WERI-Rb-1 (cell line): ENCODE data around the gene STRADA.

Experiments
- DNase-seq: peaks from one replicate; pipeline ENCODE4 v3.0.0-alpha.2; 2020
- H3K27ac ChIP-seq: fragments of 250-450 bp; sonication (Bioruptor Pico); 2 replicates; pipeline ENCODE4 v1.5.1; 2020; ENCODE audit warnings: mild to moderate bottlenecking, moderate library complexity
- H3K27me3 ChIP-seq: fragments of 250-450 bp; sonication (Bioruptor Pico); 2 replicates; pipeline ENCODE4 v1.5.1; 2021; ENCODE audit warnings: mild to moderate bottlenecking, low read depth, moderate library complexity; ENCODE audit not compliant: insufficient read depth, severe bottlenecking
- H3K36me3 ChIP-seq: fragments of 250-450 bp; sonication (Bioruptor Pico); 2 replicates; pipeline ENCODE4 v1.5.1; 2020; ENCODE audit warnings: mild to moderate bottlenecking, moderate library complexity
- H3K4me3 ChIP-seq: 2 replicates; pipeline ENCODE4 v1.5.1; 2011; ENCODE audit warnings: low read depth, mild to moderate bottlenecking, control low read depth, low read length
- H3K9me3 ChIP-seq: fragments of 250-450 bp; sonication (Bioruptor Pico); 2 replicates; pipeline ENCODE4 v1.5.1; 2021; ENCODE audit warnings: mild to moderate bottlenecking, moderate library complexity; ENCODE audit not compliant: severe bottlenecking
- CTCF ChIP-seq: IDR thresholded peaks from 2 replicates; pipeline ENCODE4 v1.5.1; 2011; ENCODE audit warnings: low read depth, mild to moderate bottlenecking, control low read depth, inconsistent platforms, low read length

STRADA gene

GRCh38 chr17:63783522-63783921 lies 41.9 kb upstream of the STRADA start:
- DNase-seq = no peak
- no peaks in the 10 kb centered on the region for H3K9me3 ChIP-seq
- no peak overlapping the region for H3K4me3 ChIP-seq
- H3K36me3 ChIP-seq = peaks cover 95% of the 10 kb centered on the region
- TF ChIP-seq CTCF = no peak
- no peaks in the 10 kb centered on the region for H3K27me3 ChIP-seq
- no peak overlapping the region for H3K27ac ChIP-seq

- no peak for TF ChIP-seq CTCF
- DNase-seq = no peak
- Histone ChIP-seq H3K27ac (no peak overlapping the region), H3K27me3 (no peaks in the 10 kb centered on the region), H3K9me3 (no peaks in the 10 kb centered on the region), H3K4me3 (no peak overlapping the region), H3K36me3 (peaks cover 95% of the 10 kb centered on the region)
Observed at GRCh38 chr17:63780928-63781327, 39.3 kb upstream of the STRADA start.

GRCh38 chr17:63780507-63780906 lies 38.9 kb upstream of the STRADA start:
- Histone ChIP-seq H3K36me3 (peaks cover 95% of the 10 kb centered on the region), H3K27ac (no peak overlapping the region), H3K9me3 (no peaks in the 10 kb centered on the region), H3K4me3 (no peak overlapping the region), H3K27me3 (no peaks in the 10 kb centered on the region)
- DNase-seq = no peak
- no peak for TF ChIP-seq CTCF

- peak overlapping the region; percentile 94 for H3K4me3 ChIP-seq
- DNase-seq = no peak
- no peak for TF ChIP-seq CTCF
- H3K27me3 ChIP-seq = no peaks in the 10 kb centered on the region
- H3K36me3 ChIP-seq = peaks cover 71% of the 10 kb centered on the region
- H3K9me3 ChIP-seq = no peaks in the 10 kb centered on the region
- peak overlapping the region; percentile 98; the same call in 1 of the 2 replicates for H3K27ac ChIP-seq
Observed at GRCh38 chr17:63775420-63775819, 33.8 kb upstream of the STRADA start.

- peaks cover 71% of the 10 kb centered on the region for H3K36me3 ChIP-seq
- peak overlapping the region; percentile 98 for H3K27ac ChIP-seq
Observed at GRCh38 chr17:63774969-63775265, 33.3 kb upstream of the STRADA start.

More at GRCh38 chr17:63774969-63775265, 33.3 kb upstream of the STRADA start:
- no peak for TF ChIP-seq CTCF
- H3K4me3 ChIP-seq = peak overlapping the region; percentile 94
- no peaks in the 10 kb centered on the region for H3K9me3 ChIP-seq
- no peak for DNase-seq
- H3K27me3 ChIP-seq = no peaks in the 10 kb centered on the region
